ENCODE results near the gene LNX1.

- TF ChIP-seq CTCF (IDR thresholded peaks at IDR 0.05) (no peak), EZH2 (IDR thresholded peaks at IDR 0.05) (no peak)
Observed at GRCh38 chr4:53543561-53543960, 47.7 kb downstream of the LNX1 start.

Measured in neural progenitor cell (in vitro differentiated cells).